ENCODE data around the gene MYCN.

DNA sequence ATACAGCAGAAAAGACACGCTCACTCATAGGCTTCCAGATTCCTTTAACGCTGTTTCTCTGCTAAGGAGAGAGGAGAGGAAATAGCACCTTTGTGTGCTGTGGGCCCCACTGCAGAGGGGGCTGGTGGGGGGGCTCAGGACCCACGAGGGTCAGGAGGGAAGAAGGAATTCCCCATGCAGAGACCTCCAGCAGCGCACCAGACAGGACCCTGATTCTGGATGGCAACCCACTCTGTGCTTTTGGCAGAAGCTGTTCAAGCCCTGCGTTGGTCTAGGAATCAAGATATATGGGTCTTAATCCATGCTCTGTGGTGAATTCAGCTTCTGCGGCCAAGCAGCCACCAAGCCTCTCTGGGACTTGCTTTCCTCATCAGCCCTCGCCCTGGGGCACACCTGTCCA, 31.0 kb downstream of the MYCN start:
- TF ChIP-seq, protein P1, sequence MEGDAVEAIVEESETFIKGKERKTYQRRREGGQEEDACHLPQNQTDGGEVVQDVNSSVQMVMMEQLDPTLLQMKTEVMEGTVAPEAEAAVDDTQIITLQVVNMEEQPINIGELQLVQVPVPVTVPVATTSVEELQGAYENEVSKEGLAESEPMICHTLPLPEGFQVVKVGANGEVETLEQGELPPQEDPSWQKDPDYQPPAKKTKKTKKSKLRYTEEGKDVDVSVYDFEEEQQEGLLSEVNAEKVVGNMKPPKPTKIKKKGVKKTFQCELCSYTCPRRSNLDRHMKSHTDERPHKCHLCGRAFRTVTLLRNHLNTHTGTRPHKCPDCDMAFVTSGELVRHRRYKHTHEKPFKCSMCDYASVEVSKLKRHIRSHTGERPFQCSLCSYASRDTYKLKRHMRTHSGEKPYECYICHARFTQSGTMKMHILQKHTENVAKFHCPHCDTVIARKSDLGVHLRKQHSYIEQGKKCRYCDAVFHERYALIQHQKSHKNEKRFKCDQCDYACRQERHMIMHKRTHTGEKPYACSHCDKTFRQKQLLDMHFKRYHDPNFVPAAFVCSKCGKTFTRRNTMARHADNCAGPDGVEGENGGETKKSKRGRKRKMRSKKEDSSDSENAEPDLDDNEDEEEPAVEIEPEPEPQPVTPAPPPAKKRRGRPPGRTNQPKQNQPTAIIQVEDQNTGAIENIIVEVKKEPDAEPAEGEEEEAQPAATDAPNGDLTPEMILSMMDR (optimal IDR thresholded peaks at IDR 0.05 in 1 of 3, IDR thresholded peaks at IDR 0.05 in 1 of 3, conservative IDR thresholded peaks at IDR 0.05 in 1 of 3; ENCODE audit: extremely low read depth in 1 of 3, insufficient read depth in 2 of 3, low read length in 3 of 3): no peak
- TF ChIP-seq EZH2 (IDR thresholded peaks at IDR 0.05; ENCODE audit: low read length): no peak

Data from keratinocyte (primary cell).